ENCODE data around the gene UBAC2. TPM values are rescaled to one million over a fixed set of nuclear protein-coding genes. Genes with fewer than 3 reads are reported as not detected.

The UBAC2 gene
- total RNA-seq, 1 donor from 2014 or later: 57.7 TPM

- peak overlapping the region; percentile 4 for H3K27ac ChIP-seq
- peaks cover 39% of the 10 kb centered on the region for H3K4me1 ChIP-seq
These were observed 109.9 kb downstream of the UBAC2 start for GRCh38 chr13:99310382-99311031.

GRCh38 chr13:99311137-99311536 lies 110.5 kb downstream of the UBAC2 start:
- Histone ChIP-seq H3K9me3 (no peaks in the 10 kb centered on the region), H3K27ac (no peak overlapping the region), H3K27me3 (no peaks in the 10 kb centered on the region), H3K36me3 (peaks cover 0 to 6% of the 10 kb centered on the region in 2 donors), H3K4me3 (no peak overlapping the region), H3K4me1 (peaks cover 39% of the 10 kb centered on the region)
- no peak for TF ChIP-seq POLR2A (IDR thresholded peaks at IDR 0.05)
- intact Hi-C loops (cut with DNase I): no loop called here
- no peak for DNase-seq (ENCODE audit: extremely low spot score in 2 of 2)

More at GRCh38 chr13:99310382-99311031, 109.9 kb downstream of the UBAC2 start:
- Histone ChIP-seq H3K4me3 (no peak overlapping the region), H3K9me3 (no peaks in the 10 kb centered on the region), H3K36me3 (peaks cover 0 to 6% of the 10 kb centered on the region in 2 donors), H3K27me3 (no peaks in the 10 kb centered on the region)
- no peak for DNase-seq (ENCODE audit: extremely low spot score in 2 of 2)
- intact Hi-C loops (cut with DNase I): no loop called here
- no peak for TF ChIP-seq CTCF (IDR thresholded peaks at IDR 0.05)
- TF ChIP-seq POLR2A (IDR thresholded peaks at IDR 0.05): no peak
- TF ChIP-seq POLR2AphosphoS5 (IDR thresholded peaks at IDR 0.05; ENCODE audit: insufficient read depth in 1 of 2, low read depth in 1 of 2): no peak

GRCh38 chr13:99311748-99312492 lies 111.3 kb downstream of the UBAC2 start:
- no peak for DNase-seq (ENCODE audit: extremely low spot score in 2 of 2)
- no peaks in the 10 kb centered on the region for H3K9me3 ChIP-seq
- no peaks in the 10 kb centered on the region for H3K27me3 ChIP-seq
- H3K4me1 ChIP-seq: peaks cover 39% of the 10 kb centered on the region
- H3K4me3 ChIP-seq: no peak overlapping the region
- intact Hi-C loops (cut with DNase I): no loop called here
- H3K27ac ChIP-seq: no peak overlapping the region
- H3K36me3 ChIP-seq: peaks cover 0 to 6% of the 10 kb centered on the region in 2 donors
- no peak for TF ChIP-seq CTCF (IDR thresholded peaks at IDR 0.05)
- no peak for TF ChIP-seq POLR2A (IDR thresholded peaks at IDR 0.05)
- TF ChIP-seq POLR2AphosphoS5 (IDR thresholded peaks at IDR 0.05; ENCODE audit: insufficient read depth in 1 of 2, low read depth in 1 of 2): no peak

DNA sequence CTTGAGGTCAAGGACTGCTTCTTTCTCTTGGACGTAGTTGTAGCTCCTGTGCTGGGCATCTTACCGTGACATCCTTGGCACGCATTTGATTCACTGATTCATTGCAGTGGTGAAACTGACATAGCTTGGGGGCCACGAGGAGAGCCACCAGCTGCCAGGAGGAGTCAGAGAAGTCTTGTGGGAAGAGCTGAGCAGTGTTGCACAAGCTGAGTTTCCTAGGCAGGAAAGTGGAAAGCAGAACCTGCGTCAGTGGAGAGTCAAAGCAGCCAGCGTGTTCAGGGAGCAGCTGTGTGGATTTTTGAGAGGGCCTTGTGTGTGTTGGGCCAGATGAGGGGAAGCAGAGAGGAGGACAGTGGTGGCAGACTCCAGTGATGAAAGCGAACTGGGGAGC lies 111.8 kb downstream of the UBAC2 start:
- H3K27me3 ChIP-seq: no peaks in the 10 kb centered on the region
- peak overlapping the region; percentile 38 for H3K27ac ChIP-seq
- intact Hi-C loops (cut with DNase I): no loop called here
- H3K4me1 ChIP-seq: peaks cover 39% of the 10 kb centered on the region
- peak in 1 of 2 donors; percentile 95 for DNase-seq (ENCODE audit: extremely low spot score in 2 of 2)
- H3K4me3 ChIP-seq: no peak overlapping the region
- H3K9me3 ChIP-seq: no peaks in the 10 kb centered on the region
- TF ChIP-seq POLR2A (IDR thresholded peaks at IDR 0.05) (peak in 1 of 2 donors; percentile 37), POLR2AphosphoS5 (IDR thresholded peaks at IDR 0.05; ENCODE audit: insufficient read depth in 1 of 2, low read depth in 1 of 2) (peak; percentile 24 to 47), CTCF (IDR thresholded peaks at IDR 0.05) (no peak)
- peaks cover 0 to 6% of the 10 kb centered on the region in 2 donors for H3K36me3 ChIP-seq

DNA sequence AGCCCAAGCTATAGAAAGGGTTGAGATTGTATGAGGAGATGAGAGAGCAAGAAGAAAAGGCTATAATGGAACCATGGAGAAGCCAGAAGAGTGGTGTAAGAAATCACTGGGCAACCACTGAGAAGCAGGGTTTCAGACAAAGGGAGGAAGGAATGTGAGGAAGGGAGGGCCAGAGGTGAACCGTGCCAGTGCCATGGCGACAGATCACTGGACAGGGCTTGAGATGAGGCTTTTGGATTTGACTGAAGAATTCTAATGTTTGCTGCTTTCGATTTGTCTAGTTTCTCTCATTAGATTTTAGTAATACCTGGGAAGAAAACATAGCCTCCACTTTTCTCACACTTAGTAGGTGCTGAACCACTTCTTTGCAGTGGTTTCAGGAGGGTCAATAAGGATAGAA lies 112.8 kb downstream of the UBAC2 start:
- H3K27me3 ChIP-seq: no peaks in the 10 kb centered on the region
- TF ChIP-seq POLR2AphosphoS5 (IDR thresholded peaks at IDR 0.05; ENCODE audit: insufficient read depth in 1 of 2, low read depth in 1 of 2) (no peak), POLR2A (IDR thresholded peaks at IDR 0.05) (no peak), CTCF (IDR thresholded peaks at IDR 0.05) (no peak)
- DNase-seq (ENCODE audit: extremely low spot score in 2 of 2): no peak
- H3K36me3 ChIP-seq: peaks cover 0 to 14% of the 10 kb centered on the region in 2 donors
- H3K27ac ChIP-seq: peak overlapping the region; percentile 38
- no peak overlapping the region for H3K4me3 ChIP-seq
- peaks cover 28% of the 10 kb centered on the region for H3K4me1 ChIP-seq
- H3K9me3 ChIP-seq: no peaks in the 10 kb centered on the region
- intact Hi-C loops (cut with DNase I): no loop called here
